HG03558 (cell line): Measurements from ENCODE around the gene MSI2.

Source experiments
- ATAC-seq: cut with Tn5 transposase; IDR thresholded peaks from one replicate; pipeline ENCODE4 v1.9.1; 2021; ENCODE audit warnings: moderate number of reproducible peaks; ENCODE audit not compliant: unreplicated experiment; ENCODE audit errors: extremely low read depth

The MSI2 gene

GRCh38 chr17:57541472-57542394 lies 285.4 kb downstream of the MSI2 start:
- no peak for ATAC-seq

- ATAC-seq = no peak
Measured at GRCh38 chr17:57542510-57542909, 286.2 kb downstream of the MSI2 start.

GRCh38 chr17:57543230-57543629 lies 286.9 kb downstream of the MSI2 start:
- ATAC-seq = no peak

GRCh38 chr17:57544401-57544800 lies 288.1 kb downstream of the MSI2 start:
- no peak for ATAC-seq

GRCh38 chr17:57544834-57545463 lies 288.6 kb downstream of the MSI2 start:
- no peak for ATAC-seq

- ATAC-seq = no peak
Measured at GRCh38 chr17:57545731-57546342, 289.5 kb downstream of the MSI2 start.

GRCh38 chr17:57548421-57549410 lies 292.4 kb downstream of the MSI2 start:
- ATAC-seq = no peak

- ATAC-seq = no peak
Measured at GRCh38 chr17:57549468-57549867, 293.1 kb downstream of the MSI2 start.

- ATAC-seq = no peak
Measured at GRCh38 chr17:57550016-57550415, 293.7 kb downstream of the MSI2 start.

- ATAC-seq = no peak
Measured at GRCh38 chr17:57550668-57551315, 294.5 kb downstream of the MSI2 start.

- no peak for ATAC-seq
Measured at GRCh38 chr17:57551321-57552079, 295.2 kb downstream of the MSI2 start.

- ATAC-seq = no peak
Measured at GRCh38 chr17:57552114-57552624, 295.8 kb downstream of the MSI2 start.

- ATAC-seq = no peak
Measured at GRCh38 chr17:57553526-57553925, 297.2 kb downstream of the MSI2 start.

GRCh38 chr17:57553991-57554825 lies 297.9 kb downstream of the MSI2 start:
- ATAC-seq = no peak

- no peak for ATAC-seq
Measured at GRCh38 chr17:57554826-57555635, 298.7 kb downstream of the MSI2 start.

GRCh38 chr17:57555636-57556175 lies 299.4 kb downstream of the MSI2 start:
- no peak for ATAC-seq

GRCh38 chr17:57556320-57556719 lies 300.0 kb downstream of the MSI2 start:
- no peak for ATAC-seq
